ENCODE data around the gene MAPK1.
A peak's percentile ranks its signal among the peaks of the same experiment; 100 is the strongest.
"Not testable (repeated sequence)": the region's sequence is repeated elsewhere in the genome, so short reads cannot be mapped to it uniquely, and the experiment has no call there.

The MAPK1 gene

DNA sequence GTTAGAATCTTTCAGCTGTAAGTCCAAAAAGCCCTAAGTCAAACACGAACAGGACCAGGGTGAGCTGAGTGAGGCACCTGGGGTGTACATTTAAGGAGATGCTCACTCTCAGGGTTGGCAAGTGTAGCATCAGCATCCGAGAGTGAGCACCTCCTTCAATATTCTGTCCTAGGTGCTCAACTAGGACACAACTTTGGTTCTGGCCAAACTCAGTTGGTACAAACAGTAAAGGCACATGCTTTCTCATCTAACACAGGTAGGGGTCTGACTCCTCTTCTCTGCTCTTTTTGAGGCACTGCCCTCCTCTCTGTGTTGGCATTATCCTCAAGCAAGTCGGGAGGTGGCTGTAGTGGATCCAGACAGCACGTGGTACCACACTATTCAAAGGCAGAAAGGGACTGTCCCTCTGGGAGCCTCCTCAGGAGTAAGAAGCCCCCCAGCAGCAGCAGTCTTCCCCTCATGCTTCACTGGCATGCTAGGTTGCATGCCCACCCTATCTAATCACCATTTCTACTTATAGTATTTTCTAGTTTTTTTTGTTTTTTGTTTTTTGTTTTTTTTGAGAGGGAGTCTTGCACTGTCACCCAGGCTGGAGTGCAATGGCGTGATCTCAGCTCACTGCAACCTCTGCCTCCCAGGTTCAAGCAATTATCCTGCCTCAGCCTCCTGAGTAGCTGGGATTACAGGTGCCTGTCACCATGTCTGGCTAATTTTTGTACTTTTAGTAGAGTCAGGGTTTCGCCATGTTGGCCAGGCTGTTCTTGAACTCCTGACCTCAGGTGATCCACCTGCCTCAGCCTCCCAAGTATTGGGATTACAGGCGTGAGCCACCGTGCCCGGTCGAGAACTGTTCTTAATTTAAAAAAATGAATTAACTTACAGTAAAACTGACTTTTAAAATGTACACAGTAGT is 14.7 kb upstream of the MAPK1 start:
- DNase-seq (ENCODE audit: low read depth) = no peak

DNA sequence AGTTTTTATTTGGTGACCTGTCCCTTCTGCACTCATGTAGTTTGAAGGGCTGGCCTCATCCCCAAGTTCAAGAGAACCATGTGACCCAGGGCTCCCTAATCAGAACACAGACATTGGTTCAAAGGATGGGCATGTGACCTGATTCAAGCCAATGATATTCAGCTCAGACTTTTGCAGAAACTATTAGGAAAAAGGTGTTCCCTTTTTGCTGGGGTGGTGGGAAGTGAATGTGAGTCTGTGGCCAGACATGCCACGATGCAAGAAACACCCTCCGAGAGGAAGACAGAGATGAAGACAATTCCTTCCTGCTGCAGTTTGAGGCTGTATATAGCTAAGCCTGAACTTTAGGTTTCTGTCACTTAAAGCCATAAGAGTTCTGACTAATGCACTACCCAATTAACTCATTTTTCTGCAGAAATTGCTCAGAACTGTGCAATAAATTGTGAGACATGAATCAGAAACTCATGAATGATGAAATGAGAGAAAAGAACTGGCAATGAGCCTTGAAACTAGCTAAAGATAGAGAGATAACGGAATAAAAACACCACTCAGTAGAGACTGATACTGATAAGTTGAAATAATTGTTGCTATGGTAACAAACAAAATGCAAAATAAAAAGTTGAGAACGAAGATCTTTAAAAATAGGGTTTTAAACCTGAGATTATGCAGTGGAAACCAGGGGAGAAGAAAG is 9.2 kb upstream of the MAPK1 start:
- peak; percentile 35 for DNase-seq (ENCODE audit: low read depth)

DNA sequence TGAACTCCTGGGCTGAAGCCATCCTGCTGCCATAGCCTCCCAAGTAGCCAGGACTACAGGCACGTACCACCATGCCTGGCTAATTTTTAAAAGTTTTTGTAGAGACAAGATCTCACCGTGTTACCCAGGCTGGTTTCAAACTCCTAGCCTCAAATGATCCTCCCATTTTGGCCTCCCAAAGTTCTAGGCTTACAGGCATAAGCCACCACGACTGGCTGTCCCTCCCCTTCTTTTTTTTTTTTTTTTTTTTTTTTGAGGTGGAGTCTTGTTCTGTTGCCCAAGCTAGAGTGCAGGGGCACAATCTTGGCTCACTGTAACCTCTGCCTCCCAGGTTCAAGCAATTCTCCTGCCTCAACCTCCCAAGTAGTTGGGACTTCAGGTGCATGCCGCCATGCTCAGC is 7.5 kb upstream of the MAPK1 start:
- not testable (repeated sequence) for DNase-seq (ENCODE audit: low read depth)

DNA sequence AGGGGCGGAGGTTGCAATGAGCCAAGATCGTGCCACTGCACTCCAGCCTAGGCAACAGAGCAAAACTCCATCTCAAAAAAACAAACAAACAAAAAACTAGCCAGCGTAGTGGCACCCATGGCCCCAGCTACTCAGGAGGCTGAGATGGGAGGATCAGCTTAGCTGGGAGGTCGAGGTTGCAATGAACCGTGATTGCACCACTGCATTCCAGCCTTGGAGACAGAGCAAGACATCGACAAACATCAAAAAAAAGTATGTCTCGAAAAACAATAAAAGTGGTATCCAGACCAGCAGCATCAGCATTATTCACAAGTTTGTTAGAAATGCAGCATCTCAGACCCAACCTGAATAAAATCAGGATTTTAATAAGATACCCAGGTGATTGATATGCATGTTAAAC is 6.2 kb upstream of the MAPK1 start:
- no peak for DNase-seq (ENCODE audit: low read depth)

- DNase-seq (ENCODE audit: low read depth) = not testable (repeated sequence)
These were observed 5.3 kb upstream of the MAPK1 start for GRCh38 chr22:21872741-21873140.

DNA sequence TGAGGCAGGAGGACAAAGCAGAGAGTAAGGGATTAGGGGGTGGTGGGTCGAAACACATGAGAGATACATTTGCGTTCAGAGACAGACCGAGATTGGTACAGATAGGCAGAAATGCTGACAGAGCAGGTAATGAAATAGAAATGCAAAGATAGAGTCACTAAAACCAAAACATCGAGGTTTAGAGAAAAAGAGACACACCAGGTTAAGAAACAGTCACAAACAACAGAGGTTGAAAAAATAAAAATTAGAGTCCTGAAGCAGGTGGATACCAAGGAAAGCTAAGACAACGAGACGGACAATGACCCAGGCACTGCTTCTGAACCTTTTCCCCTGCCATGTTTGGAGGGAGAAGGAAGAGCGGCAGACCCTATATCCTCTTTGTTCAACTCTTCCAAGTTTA is 1.2 kb upstream of the MAPK1 start:
- DNase-seq (ENCODE audit: low read depth) = no peak

DNA sequence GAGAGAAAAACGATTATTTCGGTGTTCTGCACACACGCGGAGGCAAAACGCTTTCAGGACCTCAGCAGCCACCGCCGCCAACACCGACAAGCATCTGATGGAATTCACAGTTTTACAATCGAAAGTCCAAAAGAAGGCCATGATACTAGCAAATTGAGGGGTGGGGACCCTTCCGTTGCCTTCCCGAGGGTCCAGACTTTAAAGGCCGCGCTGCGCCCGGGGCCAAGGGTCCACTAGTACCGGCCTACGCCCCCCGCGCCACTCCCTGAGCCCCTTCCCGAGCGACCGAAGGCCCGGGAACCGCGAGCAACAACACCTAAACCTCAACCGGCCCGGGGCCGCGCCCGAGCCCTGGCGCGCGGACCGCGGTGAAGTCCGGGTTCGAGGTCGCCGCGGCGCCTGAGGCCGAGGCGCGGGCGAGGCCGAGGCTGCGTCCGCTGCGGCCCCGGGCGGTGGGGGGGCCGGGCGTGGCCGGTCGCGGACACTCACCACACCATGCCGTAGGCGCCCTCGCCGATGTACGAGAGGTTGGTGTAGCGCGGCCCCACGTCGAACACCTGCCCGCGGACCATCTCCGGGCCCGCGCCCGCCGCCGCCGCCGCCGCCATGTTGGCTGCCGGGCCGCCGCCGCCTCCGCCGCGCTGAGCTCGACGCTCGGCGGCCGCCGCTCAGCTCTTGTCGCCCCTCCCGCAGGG is 465 bp downstream of the MAPK1 start:
- DNase-seq (ENCODE audit: low read depth) = peak; percentile 7

DNA sequence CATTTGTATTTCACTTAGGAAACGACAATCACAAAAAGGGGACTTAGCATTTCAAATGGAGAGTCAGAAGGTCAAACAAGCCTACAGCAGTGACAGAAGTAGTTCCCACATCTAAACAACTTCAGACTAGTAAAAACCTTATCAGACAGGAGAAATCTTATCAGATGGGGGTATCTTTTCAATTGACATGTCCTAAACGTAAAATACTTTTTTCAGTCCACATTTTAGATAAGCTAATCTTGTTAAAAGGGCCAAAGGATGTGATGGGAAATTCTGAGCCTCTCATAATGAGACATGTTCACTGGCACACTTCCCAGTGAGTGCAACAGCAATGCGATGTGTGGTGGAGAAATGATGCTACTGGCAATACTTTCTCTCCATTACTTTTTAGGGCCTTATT is 2.4 kb downstream of the MAPK1 start:
- peak; percentile 21 for DNase-seq (ENCODE audit: low read depth)

- no peak for DNase-seq (ENCODE audit: low read depth)
These were observed 4.8 kb downstream of the MAPK1 start for GRCh38 chr22:21862386-21863245.

- no peak for DNase-seq (ENCODE audit: low read depth)
These were observed 5.6 kb downstream of the MAPK1 start for GRCh38 chr22:21861851-21862250.

GRCh38 chr22:21861264-21861848 is 6.1 kb downstream of the MAPK1 start:
- no peak for DNase-seq (ENCODE audit: low read depth)

GRCh38 chr22:21860491-21861039 is 6.9 kb downstream of the MAPK1 start:
- DNase-seq (ENCODE audit: low read depth) = no peak

- no peak for DNase-seq (ENCODE audit: low read depth)
These were observed 9.2 kb downstream of the MAPK1 start for GRCh38 chr22:21858025-21858764.

- no peak for DNase-seq (ENCODE audit: low read depth)
These were observed 9.9 kb downstream of the MAPK1 start for GRCh38 chr22:21857481-21857914.

- no peak for DNase-seq (ENCODE audit: low read depth)
These were observed 10.6 kb downstream of the MAPK1 start for GRCh38 chr22:21856868-21857267.

DNA sequence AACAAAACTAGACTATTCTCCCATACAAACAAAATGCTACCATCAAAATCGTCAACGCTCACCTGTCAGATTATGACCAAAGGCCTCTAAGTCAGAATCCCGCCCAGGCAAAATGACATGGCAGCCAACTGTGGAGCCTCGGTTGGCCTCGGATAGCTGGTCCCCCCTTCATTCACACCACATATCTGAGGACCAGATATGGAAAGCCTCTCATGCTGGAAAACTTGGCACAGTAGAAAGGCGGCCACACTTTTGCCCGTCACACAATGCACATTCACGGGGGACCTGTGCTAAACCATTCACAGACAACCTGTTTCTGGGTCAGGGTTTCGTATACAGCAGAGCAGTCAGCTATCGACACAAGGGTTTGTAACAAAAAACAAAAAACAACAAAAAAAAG is 11.2 kb downstream of the MAPK1 start:
- no peak for DNase-seq (ENCODE audit: low read depth)

- DNase-seq (ENCODE audit: low read depth) = no peak
These were observed 11.8 kb downstream of the MAPK1 start for GRCh38 chr22:21855676-21856075.

- no peak for DNase-seq (ENCODE audit: low read depth)
These were observed 16.8 kb downstream of the MAPK1 start for GRCh38 chr22:21850660-21851059.

GRCh38 chr22:21849489-21849888 is 18.0 kb downstream of the MAPK1 start:
- no peak for DNase-seq (ENCODE audit: low read depth)

- not testable (repeated sequence) for DNase-seq (ENCODE audit: low read depth)
These were observed 19.4 kb downstream of the MAPK1 start for GRCh38 chr22:21848057-21848456.

All from activated T-cell treated with anti-CD3 and anti-CD28 coated beads for 48 hours (primary cell).